Measurements from ENCODE around the gene KMO.

Gene KMO

GRCh38 chr1:241612533-241613477 lies 80.6 kb downstream of the KMO start:
- no peaks in the 10 kb centered on the region for H3K36me3 ChIP-seq (ENCODE audit: control insufficient read depth, insufficient read depth, low read length, severe bottlenecking)
- H3K27me3 ChIP-seq (replicated peaks; ENCODE audit: control insufficient read depth, insufficient read depth, low read length): no peaks in the 10 kb centered on the region
- peak overlapping the region; percentile 50 for H3K4me3 ChIP-seq (ENCODE audit: low read length)
- H3K9me3 ChIP-seq (ENCODE audit: control insufficient read depth, low read length): no peaks in the 10 kb centered on the region
- DNase-seq (ENCODE audit: low read depth): peak; percentile 83
- H3K9ac ChIP-seq (ENCODE audit: low read length): peak overlapping the region; percentile 36
- H3K4me1 ChIP-seq (ENCODE audit: control insufficient read depth, insufficient read depth, low read length): peaks cover 33% of the 10 kb centered on the region

- H3K9me3 ChIP-seq (ENCODE audit: control insufficient read depth, low read length): no peaks in the 10 kb centered on the region
- no peak for DNase-seq (ENCODE audit: low read depth)
These were observed 82.0 kb downstream of the KMO start for GRCh38 chr1:241614144-241614543.

DNA sequence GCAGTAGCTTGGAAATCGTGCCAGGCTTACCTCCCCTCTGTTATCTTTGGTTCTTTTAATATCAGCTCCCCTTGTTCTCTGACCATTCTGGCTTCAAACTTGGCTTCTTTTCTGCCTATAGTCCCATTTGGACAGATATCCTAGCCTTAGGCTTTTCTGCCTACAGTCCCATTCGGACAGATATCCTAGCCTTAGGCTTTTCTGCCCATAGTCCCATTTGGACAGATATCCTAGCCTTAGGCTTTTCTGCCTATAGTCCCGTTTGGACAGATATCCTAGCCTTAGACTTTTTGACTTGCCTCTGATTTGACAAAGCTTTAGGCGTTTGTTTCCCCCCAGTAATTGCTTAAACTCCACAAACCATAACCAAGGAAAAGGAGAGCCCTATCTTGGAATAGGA lies 82.4 kb downstream of the KMO start:
- no peak for DNase-seq (ENCODE audit: low read depth)
- Histone ChIP-seq H3K9me3 (ENCODE audit: control insufficient read depth, low read length) (no peaks in the 10 kb centered on the region), H3K9ac (ENCODE audit: low read length) (no peak overlapping the region), H3K36me3 (ENCODE audit: control insufficient read depth, insufficient read depth, low read length, severe bottlenecking) (no peaks in the 10 kb centered on the region), H3K4me3 (ENCODE audit: low read length) (no peak overlapping the region), H3K4me1 (ENCODE audit: control insufficient read depth, insufficient read depth, low read length) (peaks cover 27% of the 10 kb centered on the region), H3K27me3 (replicated peaks; ENCODE audit: control insufficient read depth, insufficient read depth, low read length) (no peaks in the 10 kb centered on the region)

More at GRCh38 chr1:241614144-241614543, 82.0 kb downstream of the KMO start:
- Histone ChIP-seq H3K27me3 (replicated peaks; ENCODE audit: control insufficient read depth, insufficient read depth, low read length) (no peaks in the 10 kb centered on the region), H3K9ac (ENCODE audit: low read length) (no peak overlapping the region), H3K4me3 (ENCODE audit: low read length) (no peak overlapping the region), H3K36me3 (ENCODE audit: control insufficient read depth, insufficient read depth, low read length, severe bottlenecking) (no peaks in the 10 kb centered on the region), H3K4me1 (ENCODE audit: control insufficient read depth, insufficient read depth, low read length) (peaks cover 27% of the 10 kb centered on the region)

GRCh38 chr1:241615043-241615974 lies 83.1 kb downstream of the KMO start:
- DNase-seq (ENCODE audit: low read depth): no peak
- Histone ChIP-seq H3K4me3 (ENCODE audit: low read length) (no peak overlapping the region), H3K9ac (ENCODE audit: low read length) (no peak overlapping the region), H3K4me1 (ENCODE audit: control insufficient read depth, insufficient read depth, low read length) (peaks cover 22% of the 10 kb centered on the region), H3K36me3 (ENCODE audit: control insufficient read depth, insufficient read depth, low read length, severe bottlenecking) (no peaks in the 10 kb centered on the region), H3K27me3 (replicated peaks; ENCODE audit: control insufficient read depth, insufficient read depth, low read length) (no peaks in the 10 kb centered on the region), H3K9me3 (ENCODE audit: control insufficient read depth, low read length) (no peaks in the 10 kb centered on the region)

DNA sequence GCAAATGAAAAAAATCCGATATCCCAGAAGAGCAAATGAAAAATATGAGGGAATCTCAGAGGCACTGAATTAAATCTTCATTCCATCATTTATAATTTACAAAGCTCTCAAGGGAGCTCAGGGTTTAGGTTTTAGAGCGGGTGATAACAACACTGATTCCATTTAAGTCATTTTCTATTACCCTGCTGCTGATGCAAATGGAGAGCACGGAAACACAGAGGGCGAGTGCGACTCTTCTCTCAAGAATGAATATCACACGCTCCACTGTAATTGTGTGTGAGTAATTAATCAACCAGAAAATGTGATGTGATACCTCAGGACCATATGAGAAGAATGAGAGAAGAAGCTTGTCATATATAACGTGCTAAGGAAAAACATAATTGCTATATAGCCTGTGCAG lies 85.2 kb downstream of the KMO start:
- Histone ChIP-seq H3K4me1 (ENCODE audit: control insufficient read depth, insufficient read depth, low read length) (peaks cover 7% of the 10 kb centered on the region), H3K27me3 (replicated peaks; ENCODE audit: control insufficient read depth, insufficient read depth, low read length) (no peaks in the 10 kb centered on the region), H3K4me3 (ENCODE audit: low read length) (no peak overlapping the region), H3K36me3 (ENCODE audit: control insufficient read depth, insufficient read depth, low read length, severe bottlenecking) (no peaks in the 10 kb centered on the region), H3K9me3 (ENCODE audit: control insufficient read depth, low read length) (no peaks in the 10 kb centered on the region), H3K9ac (ENCODE audit: low read length) (no peak overlapping the region)
- DNase-seq (ENCODE audit: low read depth): no peak

GRCh38 chr1:241622669-241623068 lies 90.5 kb downstream of the KMO start:
- H3K36me3 ChIP-seq (ENCODE audit: control insufficient read depth, insufficient read depth, low read length, severe bottlenecking): no peaks in the 10 kb centered on the region
- peaks cover 20% of the 10 kb centered on the region for H3K4me1 ChIP-seq (ENCODE audit: control insufficient read depth, insufficient read depth, low read length)
- H3K27me3 ChIP-seq (replicated peaks; ENCODE audit: control insufficient read depth, insufficient read depth, low read length): no peaks in the 10 kb centered on the region
- H3K9me3 ChIP-seq (ENCODE audit: control insufficient read depth, low read length): no peaks in the 10 kb centered on the region
- H3K9ac ChIP-seq (ENCODE audit: low read length): no peak overlapping the region
- DNase-seq (ENCODE audit: low read depth): no peak
- H3K4me3 ChIP-seq (ENCODE audit: low read length): no peak overlapping the region

DNA sequence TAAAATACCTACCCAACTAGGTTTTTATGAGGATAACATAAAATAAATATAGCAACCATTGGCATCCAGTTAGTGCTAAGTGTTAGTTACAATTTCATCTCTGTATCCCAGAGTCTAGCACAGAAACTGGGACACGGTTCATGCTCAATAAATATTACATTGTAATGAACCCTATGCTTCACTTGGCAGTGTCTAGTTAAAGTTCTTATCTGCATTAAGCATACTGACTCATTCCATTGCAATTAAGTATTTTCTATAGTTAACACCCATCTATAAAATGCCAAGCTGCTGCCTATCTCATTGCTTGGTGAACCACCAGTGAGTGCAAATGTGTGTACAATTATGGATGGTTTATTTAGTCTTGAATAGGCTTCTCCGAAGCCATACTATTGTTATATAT lies 92.8 kb downstream of the KMO start:
- Histone ChIP-seq H3K27me3 (replicated peaks; ENCODE audit: control insufficient read depth, insufficient read depth, low read length) (no peaks in the 10 kb centered on the region), H3K9me3 (ENCODE audit: control insufficient read depth, low read length) (no peaks in the 10 kb centered on the region), H3K36me3 (ENCODE audit: control insufficient read depth, insufficient read depth, low read length, severe bottlenecking) (no peaks in the 10 kb centered on the region), H3K9ac (ENCODE audit: low read length) (no peak overlapping the region), H3K4me1 (ENCODE audit: control insufficient read depth, insufficient read depth, low read length) (peaks cover 28% of the 10 kb centered on the region), H3K4me3 (ENCODE audit: low read length) (no peak overlapping the region)
- DNase-seq (ENCODE audit: low read depth): no peak

DNA sequence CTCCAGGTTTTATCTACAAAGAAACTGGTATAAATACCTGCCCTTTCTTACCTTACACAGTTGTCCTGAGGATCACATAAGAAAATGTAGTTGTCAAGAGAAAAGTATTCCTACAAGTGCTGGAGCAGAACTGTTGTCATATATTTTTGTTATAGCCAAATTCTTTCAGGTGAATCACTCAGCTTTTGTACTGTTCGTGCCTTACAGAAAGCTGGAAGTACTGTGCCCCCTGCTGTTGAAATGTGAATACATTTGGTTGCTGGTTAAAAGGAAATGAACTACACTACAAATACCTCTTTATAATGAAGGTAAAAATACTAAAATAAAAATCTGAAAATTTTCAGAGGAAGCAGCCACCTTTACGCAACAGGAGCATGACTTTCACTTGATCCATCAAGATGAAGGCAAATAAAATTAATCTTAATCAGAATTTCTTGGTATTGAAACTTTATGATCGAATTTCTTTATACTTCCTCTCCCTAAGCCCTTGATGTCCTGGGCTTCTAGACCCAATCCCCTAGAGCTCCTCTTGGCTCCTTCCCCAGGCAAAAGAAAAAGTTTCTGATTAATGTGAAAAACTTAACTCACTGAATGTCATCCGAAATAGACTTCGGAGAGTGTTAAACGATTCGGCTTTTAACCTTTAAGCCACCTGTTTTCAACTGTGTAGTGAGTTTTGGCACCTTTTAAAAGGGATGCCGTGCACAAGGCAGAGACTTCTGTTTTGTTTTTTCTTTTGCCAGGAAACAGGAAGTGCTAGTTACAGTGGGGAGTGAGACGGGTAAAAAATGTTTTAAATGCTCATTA lies 95.5 kb downstream of the KMO start:
- DNase-seq (ENCODE audit: low read depth): peak; percentile 80

GRCh38 chr1:241630005-241630404 lies 97.8 kb downstream of the KMO start:
- no peak for DNase-seq (ENCODE audit: low read depth)
- H3K9ac ChIP-seq (ENCODE audit: low read length): no peak overlapping the region
- H3K4me1 ChIP-seq (ENCODE audit: control insufficient read depth, insufficient read depth, low read length): peaks cover 19% of the 10 kb centered on the region
- no peaks in the 10 kb centered on the region for H3K27me3 ChIP-seq (replicated peaks; ENCODE audit: control insufficient read depth, insufficient read depth, low read length)
- H3K4me3 ChIP-seq (ENCODE audit: low read length): no peak overlapping the region
- peaks cover 4% of the 10 kb centered on the region for H3K36me3 ChIP-seq (ENCODE audit: control insufficient read depth, insufficient read depth, low read length, severe bottlenecking)
- H3K9me3 ChIP-seq (ENCODE audit: control insufficient read depth, low read length): no peaks in the 10 kb centered on the region

More for the DNA sequence above, 95.5 kb downstream of the KMO start:
- Histone ChIP-seq H3K9ac (ENCODE audit: low read length) (no peak overlapping the region), H3K4me1 (ENCODE audit: control insufficient read depth, insufficient read depth, low read length) (peaks cover 28% of the 10 kb centered on the region), H3K9me3 (ENCODE audit: control insufficient read depth, low read length) (no peaks in the 10 kb centered on the region), H3K27me3 (replicated peaks; ENCODE audit: control insufficient read depth, insufficient read depth, low read length) (no peaks in the 10 kb centered on the region), H3K36me3 (ENCODE audit: control insufficient read depth, insufficient read depth, low read length, severe bottlenecking) (no peaks in the 10 kb centered on the region), H3K4me3 (ENCODE audit: low read length) (no peak overlapping the region)

GRCh38 chr1:241630476-241630875 lies 98.3 kb downstream of the KMO start:
- Histone ChIP-seq H3K27me3 (replicated peaks; ENCODE audit: control insufficient read depth, insufficient read depth, low read length) (no peaks in the 10 kb centered on the region), H3K4me3 (ENCODE audit: low read length) (no peak overlapping the region), H3K36me3 (ENCODE audit: control insufficient read depth, insufficient read depth, low read length, severe bottlenecking) (peaks cover 8% of the 10 kb centered on the region), H3K9ac (ENCODE audit: low read length) (no peak overlapping the region), H3K4me1 (ENCODE audit: control insufficient read depth, insufficient read depth, low read length) (peaks cover 15% of the 10 kb centered on the region), H3K9me3 (ENCODE audit: control insufficient read depth, low read length) (no peaks in the 10 kb centered on the region)
- DNase-seq (ENCODE audit: low read depth): no peak
